ENCODE data around the gene BBIP1.
"Not testable (repeated sequence)": the region's sequence is repeated elsewhere in the genome, so short reads cannot be mapped to it uniquely, and the experiment has no call there.

Gene BBIP1

GRCh38 chr10:110923856-110924493, 5.0 kb upstream of the BBIP1 start:
- no peak for DNase-seq (ENCODE audit: low spot score)

GRCh38 chr10:110919971-110920881, 1.2 kb upstream of the BBIP1 start:
- DNase-seq (ENCODE audit: low spot score), result no peak

- DNase-seq (ENCODE audit: low spot score), result peak; percentile 99
Measured at GRCh38 chr10:110919349-110919931, 460 bp upstream of the BBIP1 start, which contains the start of gene SHOC2. TSS of gene SHOC2 (plus strand) at chr10:110919604. CDS start at chr10:110964359, 44,755 bp downstream.

GRCh38 chr10:110918269-110918642, 724 bp downstream of the BBIP1 start:
- DNase-seq (ENCODE audit: low spot score), result peak; percentile 93

GRCh38 chr10:110916554-110917346, 2.2 kb downstream of the BBIP1 start:
- DNase-seq (ENCODE audit: low spot score), result no peak

- not testable (repeated sequence) for DNase-seq (ENCODE audit: low spot score)
Measured at GRCh38 chr10:110915600-110915999, 3.4 kb downstream of the BBIP1 start.

GRCh38 chr10:110915035-110915434, 3.9 kb downstream of the BBIP1 start:
- DNase-seq (ENCODE audit: low spot score), result no peak

GRCh38 chr10:110914431-110914830, 4.5 kb downstream of the BBIP1 start:
- DNase-seq (ENCODE audit: low spot score), result no peak

- no peak for DNase-seq (ENCODE audit: low spot score)
Measured at GRCh38 chr10:110912374-110912773, 6.6 kb downstream of the BBIP1 start.

- no peak for DNase-seq (ENCODE audit: low spot score)
Measured at GRCh38 chr10:110910138-110910537, 8.8 kb downstream of the BBIP1 start.

- peak; percentile 67 for DNase-seq (ENCODE audit: low spot score)
Measured at GRCh38 chr10:110903280-110904278, 15.4 kb downstream of the BBIP1 start.

GRCh38 chr10:110901954-110902819, 16.8 kb downstream of the BBIP1 start:
- no peak for DNase-seq (ENCODE audit: low spot score)

GRCh38 chr10:110900983-110901382, 18.0 kb downstream of the BBIP1 start:
- no peak for DNase-seq (ENCODE audit: low spot score)

GRCh38 chr10:110898391-110898790, 20.6 kb downstream of the BBIP1 start:
- DNase-seq (ENCODE audit: low spot score), result no peak

- no peak for DNase-seq (ENCODE audit: low spot score)
Measured at GRCh38 chr10:110897184-110897583, 21.8 kb downstream of the BBIP1 start.

- DNase-seq (ENCODE audit: low spot score), result peak; percentile 69
Measured at GRCh38 chr10:110893559-110894179, 25.3 kb downstream of the BBIP1 start.

- DNase-seq (ENCODE audit: low spot score), result no peak
Measured at GRCh38 chr10:110892602-110893288, 26.2 kb downstream of the BBIP1 start.

GRCh38 chr10:110887560-110887959, 31.4 kb downstream of the BBIP1 start:
- no peak for DNase-seq (ENCODE audit: low spot score)
